Stimulated activated CD4-positive, alpha-beta T cell treated with anti-CD3 and anti-CD28 coated beads, Interleukin-4, amount 100 ng/mL, for 24 hours (primary cell): Measurements from ENCODE around the gene CGB3.
A peak's percentile ranks its signal among the peaks of the same experiment; 100 is the strongest.
"Not testable (repeated sequence)": the region's sequence is repeated elsewhere in the genome, so short reads cannot be mapped to it uniquely, and the experiment has no call there.

ENCODE experiments used
- DNase-seq: peaks from one replicate; pipeline ENCODE4 v3.0.0-alpha.2; 2020

Gene CGB3

GRCh38 chr19:49024233-49024632, at the start of gene CGB3:
Gene CGB3, minus strand, starts transcription at chr19:49024333. Its CDS starts 362 bp downstream, at chr19:49023971.
- DNase-seq: not testable (repeated sequence)

DNA sequence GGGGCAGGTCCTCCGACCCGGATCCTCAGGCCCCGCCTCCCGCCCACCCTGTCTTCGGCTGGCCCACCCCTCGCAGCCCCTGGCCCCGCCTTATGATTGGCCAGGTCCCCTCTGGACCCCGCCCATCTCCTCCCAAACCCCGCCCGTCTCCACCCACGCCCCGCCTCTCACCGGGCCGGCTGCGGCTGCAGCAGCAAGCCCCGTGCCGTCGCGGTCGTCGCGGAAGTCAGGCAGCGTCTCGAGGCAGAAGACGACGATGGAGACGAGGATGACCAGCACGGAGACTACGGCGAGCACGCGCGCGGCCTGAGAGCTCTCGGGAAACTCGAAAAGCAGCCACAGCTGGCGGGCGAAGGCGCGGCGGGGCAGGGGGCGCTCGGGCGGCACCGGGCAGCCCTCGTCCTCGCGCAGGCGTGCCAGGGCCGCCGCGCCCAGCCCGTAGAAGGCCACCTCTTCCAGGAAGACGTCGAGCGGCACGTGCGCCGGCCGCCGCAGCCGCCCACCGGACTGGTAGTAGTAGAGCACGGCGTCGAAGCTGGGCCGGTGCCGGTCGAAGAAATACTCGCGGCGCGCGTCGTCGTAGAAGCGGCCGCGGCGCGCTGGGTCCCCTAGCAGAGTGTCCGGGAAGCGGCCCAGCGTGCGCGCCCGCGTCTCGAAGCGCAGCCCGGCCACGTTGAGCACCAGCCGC, 47.9 kb upstream of the CGB3 start:
- no peak for DNase-seq

DNA sequence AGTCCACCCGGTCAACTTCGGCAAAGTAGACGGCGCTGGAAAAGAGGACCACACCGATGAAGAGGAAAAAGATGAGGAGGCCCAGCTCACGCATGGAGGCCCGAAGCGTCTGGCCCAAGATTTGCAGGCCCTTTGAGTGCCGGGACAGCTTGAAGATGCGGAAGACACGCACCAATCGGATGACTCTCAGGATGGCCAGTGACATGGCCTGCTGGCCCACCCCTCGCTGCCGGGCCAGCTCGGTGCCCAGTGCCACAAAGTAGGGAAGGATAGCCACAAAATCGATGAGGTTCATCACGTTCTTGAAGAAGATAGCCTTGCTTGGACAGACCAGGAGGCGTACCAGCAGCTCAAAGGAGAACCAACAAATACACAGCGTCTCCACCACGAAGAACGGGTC, 46.3 kb upstream of the CGB3 start:
- no peak for DNase-seq

- no peak for DNase-seq
These were observed 44.9 kb upstream of the CGB3 start for GRCh38 chr19:49069026-49069425.

- DNase-seq: no peak
These were observed 43.4 kb upstream of the CGB3 start for GRCh38 chr19:49067554-49067953.

GRCh38 chr19:49065905-49066512, 41.9 kb upstream of the CGB3 start:
- DNase-seq: no peak

- no peak for DNase-seq
These were observed 40.9 kb upstream of the CGB3 start, which contains the start of gene NTF4 for GRCh38 chr19:49064768-49065611. Gene NTF4, minus strand, starts transcription at chr19:49064818. Its CDS starts 2,821 bp downstream, at chr19:49061997.

DNA sequence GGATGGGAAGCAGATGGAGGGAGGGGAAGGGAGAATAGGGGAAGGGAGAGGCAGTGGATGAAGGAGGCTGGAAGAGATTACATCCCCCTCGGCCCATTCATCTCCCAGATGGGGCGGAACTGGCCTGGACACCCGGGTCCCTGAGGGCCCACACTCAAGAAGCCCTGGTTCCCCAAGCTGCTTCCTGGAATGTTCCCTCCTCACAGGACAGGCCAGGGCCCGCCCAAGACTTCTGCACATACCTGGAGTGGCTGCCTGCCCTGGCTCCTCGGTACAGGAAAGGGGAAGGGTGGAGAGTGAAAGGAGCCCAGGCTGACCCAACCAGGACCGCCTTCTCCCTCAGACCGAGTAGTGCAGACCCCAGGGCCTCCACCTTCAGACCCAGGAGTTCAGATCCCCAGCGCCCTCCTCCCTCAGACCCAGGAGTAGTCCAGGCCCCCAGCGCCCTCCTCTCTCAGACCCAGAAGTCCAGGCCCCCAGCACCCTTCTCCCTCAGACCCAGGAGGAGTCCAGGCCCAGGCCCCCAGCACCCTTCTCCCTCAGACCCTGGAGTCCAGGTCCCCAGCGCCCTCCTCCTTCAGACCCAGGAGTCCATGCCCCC, 40.0 kb upstream of the CGB3 start:
- DNase-seq: no peak

DNA sequence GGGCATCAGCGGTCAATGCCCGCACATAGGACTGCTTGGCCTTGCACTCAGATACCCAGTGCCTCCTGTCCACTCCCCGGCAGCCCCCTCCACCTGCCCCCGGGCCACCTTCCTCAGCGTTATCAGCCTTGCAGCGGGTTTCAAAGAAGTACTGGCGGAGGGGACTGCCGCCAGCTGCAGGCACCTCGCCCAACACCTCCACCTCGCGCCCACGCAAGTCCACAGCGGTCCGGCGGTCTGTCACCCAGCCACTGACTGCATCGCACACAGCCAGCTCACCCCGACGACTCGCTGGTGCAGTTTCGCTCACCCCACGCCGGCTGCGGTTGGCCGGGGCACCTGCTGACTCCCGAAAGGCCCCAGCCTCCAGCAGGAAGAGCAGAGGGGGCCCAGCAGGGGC, 37.3 kb upstream of the CGB3 start:
- DNase-seq: no peak

GRCh38 chr19:49061000-49061399, 36.9 kb upstream of the CGB3 start:
- no peak for DNase-seq

GRCh38 chr19:49059053-49059452, 34.9 kb upstream of the CGB3 start:
- no peak for DNase-seq

GRCh38 chr19:49058562-49058961, 34.4 kb upstream of the CGB3 start:
- peak; percentile 27 for DNase-seq

DNA sequence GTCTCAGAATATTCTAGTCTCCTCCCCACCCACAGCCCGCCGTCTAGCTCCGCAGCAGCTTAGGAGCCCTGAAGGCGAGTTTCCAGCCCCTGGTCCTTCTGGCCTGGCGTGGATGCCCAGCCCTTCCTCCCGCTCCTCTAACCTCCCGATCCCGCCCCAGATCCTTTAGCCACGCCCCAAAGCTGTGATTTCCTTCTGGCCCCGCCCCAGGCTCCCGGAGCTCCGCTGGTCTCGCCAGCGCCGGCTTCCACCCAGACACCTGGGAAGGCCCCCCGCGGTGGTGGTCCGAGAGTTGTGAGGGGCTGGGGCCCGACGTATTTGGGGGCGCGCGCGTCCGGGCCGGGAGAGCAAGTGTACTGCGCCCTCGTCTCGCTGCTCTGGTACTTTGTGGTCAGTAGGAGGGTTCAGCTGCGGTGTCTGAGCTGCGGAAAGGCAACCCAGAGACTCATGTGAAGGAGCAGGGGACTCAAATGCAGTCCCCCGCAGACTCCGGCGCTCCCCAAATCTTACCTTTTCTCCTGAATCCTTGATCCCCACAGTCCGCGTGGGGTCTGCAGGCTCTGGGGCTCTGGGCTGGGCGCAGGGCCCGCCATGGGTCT, 33.6 kb upstream of the CGB3 start, which contains the start of gene CGB7:
Gene CGB7, minus strand, starts transcription at position 114 of the 599 bp plus-strand sequence. CDS start 2,374 bp downstream, outside the sequence.
- peak; percentile 29 for DNase-seq

DNA sequence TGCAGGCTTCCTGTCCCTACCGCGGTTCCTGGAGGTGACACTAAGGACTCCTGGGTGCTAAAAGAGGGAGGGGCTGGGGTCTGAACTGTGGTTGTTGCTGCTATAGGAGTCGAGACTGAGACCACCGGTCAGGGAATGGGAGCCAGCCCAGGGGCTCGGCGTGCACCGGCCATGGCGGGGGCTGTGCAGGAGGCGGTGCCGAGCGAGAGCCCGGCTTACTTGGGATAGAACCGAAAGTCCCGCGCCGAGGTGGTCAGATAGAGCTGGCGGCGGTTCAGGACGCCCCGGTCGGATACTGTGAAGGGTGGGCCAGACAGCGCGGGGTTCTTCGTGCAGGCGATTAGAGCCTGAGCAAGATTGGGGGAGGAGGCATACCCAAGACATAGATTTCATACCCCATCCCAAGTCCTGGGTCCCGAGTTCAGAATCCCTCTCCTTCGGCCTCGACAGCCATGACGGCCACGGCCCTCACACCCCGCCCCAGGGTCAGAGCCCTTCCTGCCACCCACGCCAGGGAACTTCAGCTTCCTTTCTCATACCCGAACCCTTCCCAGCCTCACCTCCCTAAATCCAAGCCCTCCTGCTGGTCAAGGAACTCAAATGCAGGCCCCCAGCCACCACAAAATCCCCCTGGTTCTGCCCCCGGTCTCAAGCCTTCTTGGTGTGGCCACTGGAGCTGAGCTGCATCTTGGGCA, 32.9 kb upstream of the CGB3 start:
- not testable (repeated sequence) for DNase-seq

GRCh38 chr19:49056101-49056901, 32.2 kb upstream of the CGB3 start:
- peak; percentile 55 for DNase-seq

DNA sequence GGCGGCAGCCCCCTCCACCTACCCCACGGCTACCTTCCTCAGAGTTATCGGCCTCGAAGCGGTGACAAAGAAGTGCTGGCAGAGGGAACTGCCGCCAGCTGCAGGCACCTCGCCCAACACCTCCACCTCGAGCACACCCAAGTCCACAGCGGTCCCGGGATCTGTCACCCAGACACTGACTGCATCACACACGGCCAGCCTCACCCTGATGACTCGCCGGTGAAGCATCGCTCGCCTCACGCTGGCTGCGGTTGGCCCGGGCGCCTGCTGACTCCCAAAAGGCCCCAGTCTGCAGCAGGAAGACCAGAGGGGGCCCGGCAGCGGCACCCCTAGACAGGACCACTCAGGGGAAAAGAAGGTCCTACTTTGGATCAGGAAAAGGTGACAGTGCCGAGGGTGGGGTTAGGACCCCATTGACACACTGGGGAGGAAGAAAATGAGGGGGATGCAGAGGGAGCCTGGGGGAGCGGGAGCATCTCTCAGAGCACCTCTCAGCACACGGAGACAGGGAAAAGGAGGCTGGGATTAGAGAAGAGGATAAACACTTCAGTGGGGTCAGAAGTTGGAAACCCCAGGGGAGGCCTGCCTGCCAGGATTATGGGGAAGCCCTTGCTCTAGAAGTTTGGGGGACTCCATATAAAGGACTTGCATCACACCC, 26.4 kb upstream of the CGB3 start:
- DNase-seq: not testable (repeated sequence)

- DNase-seq: not testable (repeated sequence)
These were observed 25.7 kb upstream of the CGB3 start for GRCh38 chr19:49049834-49050233.

- DNase-seq: not testable (repeated sequence)
These were observed 24.9 kb upstream of the CGB3 start, which contains the start of gene CGB8 for GRCh38 chr19:49049011-49049410. Gene CGB8, minus strand, starts transcription at chr19:49049111. Its CDS starts 372 bp downstream, at chr19:49048739.

DNA sequence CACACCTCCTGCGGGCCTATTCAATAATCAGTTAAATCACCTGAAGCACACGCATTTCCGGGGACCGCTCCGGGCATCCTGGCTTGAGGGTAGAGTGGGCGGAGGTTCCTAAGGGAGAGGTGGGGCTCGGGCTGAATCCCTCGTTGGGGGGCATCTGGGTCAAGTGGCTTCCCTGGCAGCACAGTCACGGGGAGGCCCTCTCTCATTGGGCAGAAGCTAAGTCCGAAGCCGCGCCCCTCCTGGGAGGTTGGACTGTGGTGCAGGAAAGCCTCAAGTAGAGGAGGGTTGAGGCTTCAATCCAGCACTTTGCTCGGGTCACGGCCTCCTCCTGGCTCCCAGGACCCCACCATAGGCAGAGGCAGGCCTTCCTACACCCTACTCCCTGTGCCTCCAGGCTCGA, 19.4 kb upstream of the CGB3 start, which contains the start of gene CGB5:
Gene CGB5, plus strand, starts transcription at position 301 of the 400 bp plus-strand sequence. CDS start 362 bp downstream, outside the sequence.
- DNase-seq: not testable (repeated sequence)

DNA sequence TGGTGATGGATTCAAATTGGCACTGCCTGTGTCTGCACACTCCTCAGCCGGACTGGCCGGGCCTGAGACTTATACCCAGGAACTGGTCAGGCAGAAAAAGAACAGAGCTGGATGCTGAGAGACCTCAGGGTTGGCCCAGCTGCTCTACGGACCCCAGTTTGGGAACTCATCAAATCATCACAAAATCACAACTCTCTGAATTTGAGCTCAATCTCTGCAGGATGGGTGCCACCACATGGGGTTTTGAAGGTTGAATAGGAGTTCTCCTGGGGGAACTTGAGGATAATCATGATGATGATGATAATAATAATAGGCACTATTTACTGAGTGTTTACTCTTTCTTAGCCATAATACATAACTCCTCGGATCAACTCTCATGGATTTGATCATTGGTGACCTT, 18.5 kb upstream of the CGB3 start:
- DNase-seq: not testable (repeated sequence)
